ENCODE data around the gene NRG3.

NRG3 gene

DNA sequence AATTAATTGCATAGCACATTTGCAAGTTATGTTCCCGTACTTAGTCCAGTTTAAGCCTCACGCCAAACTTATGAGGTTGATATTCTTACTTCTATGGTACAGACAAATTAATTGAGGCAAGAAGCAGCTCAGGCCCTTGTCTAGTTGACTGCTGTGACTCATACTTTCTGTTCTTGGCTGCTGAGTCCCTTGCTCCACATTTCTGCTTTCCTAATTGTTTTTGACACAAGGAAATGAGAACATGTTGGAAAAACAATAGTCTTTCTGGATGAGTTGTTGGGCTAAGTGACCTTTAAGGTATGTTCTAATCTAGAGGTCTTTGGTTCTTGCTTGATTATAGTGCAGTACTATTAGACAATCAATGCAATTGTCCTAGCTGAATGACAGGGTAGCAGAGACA, 331.8 kb downstream of the NRG3 start:
- no peak overlapping the region for H3K27ac ChIP-seq (ENCODE audit: low read depth, low read length, poor library complexity, severe bottlenecking)

DNA sequence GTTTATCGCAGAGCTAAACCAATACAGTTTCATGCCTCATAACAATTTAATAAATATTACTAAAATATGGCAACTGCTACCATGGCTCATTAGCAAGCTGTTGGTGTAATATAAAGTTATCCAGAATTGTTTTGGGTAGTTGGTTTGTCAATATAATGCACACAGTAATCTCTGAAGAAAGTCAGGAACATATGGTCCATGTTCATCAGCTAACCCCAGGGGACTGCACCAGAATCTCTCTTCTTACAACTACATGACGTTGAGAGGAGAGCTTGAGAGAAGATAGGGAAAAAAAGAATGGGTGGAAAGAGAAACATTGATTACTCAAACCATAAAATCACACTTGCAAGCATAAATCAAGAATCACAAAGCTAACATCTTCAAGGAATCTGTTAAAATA, 333.7 kb downstream of the NRG3 start:
- H3K9me2 ChIP-seq (ENCODE audit: low read depth, low read length), result no peaks in the 10 kb centered on the region
- H4K20me1 ChIP-seq (ENCODE audit: insufficient read depth, low read length), result no peaks in the 10 kb centered on the region
- H2AFZ ChIP-seq (ENCODE audit: low read length), result no peak overlapping the region
- no peaks in the 10 kb centered on the region; the same call in 1 of the 2 replicates for H3K36me3 ChIP-seq (ENCODE audit: insufficient read depth, low read length)
- no peaks in the 10 kb centered on the region for H3F3A ChIP-seq (ENCODE audit: insufficient read depth, low read length)
- H3K4me1 ChIP-seq (ENCODE audit: insufficient read depth, low read length, severe bottlenecking), result peaks cover 35% of the 10 kb centered on the region
- H3K27ac ChIP-seq (ENCODE audit: low read depth, low read length, poor library complexity, severe bottlenecking), result no peak overlapping the region
- H3K9ac ChIP-seq (ENCODE audit: low read length), result no peak overlapping the region
- H3K79me2 ChIP-seq (ENCODE audit: insufficient read depth, low read length), result no peaks in the 10 kb centered on the region
- TF ChIP-seq, protein P1, sequence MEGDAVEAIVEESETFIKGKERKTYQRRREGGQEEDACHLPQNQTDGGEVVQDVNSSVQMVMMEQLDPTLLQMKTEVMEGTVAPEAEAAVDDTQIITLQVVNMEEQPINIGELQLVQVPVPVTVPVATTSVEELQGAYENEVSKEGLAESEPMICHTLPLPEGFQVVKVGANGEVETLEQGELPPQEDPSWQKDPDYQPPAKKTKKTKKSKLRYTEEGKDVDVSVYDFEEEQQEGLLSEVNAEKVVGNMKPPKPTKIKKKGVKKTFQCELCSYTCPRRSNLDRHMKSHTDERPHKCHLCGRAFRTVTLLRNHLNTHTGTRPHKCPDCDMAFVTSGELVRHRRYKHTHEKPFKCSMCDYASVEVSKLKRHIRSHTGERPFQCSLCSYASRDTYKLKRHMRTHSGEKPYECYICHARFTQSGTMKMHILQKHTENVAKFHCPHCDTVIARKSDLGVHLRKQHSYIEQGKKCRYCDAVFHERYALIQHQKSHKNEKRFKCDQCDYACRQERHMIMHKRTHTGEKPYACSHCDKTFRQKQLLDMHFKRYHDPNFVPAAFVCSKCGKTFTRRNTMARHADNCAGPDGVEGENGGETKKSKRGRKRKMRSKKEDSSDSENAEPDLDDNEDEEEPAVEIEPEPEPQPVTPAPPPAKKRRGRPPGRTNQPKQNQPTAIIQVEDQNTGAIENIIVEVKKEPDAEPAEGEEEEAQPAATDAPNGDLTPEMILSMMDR (IDR thresholded peaks at IDR 0.05; ENCODE audit: low read length), result no peak
- TF ChIP-seq EZH2 (IDR thresholded peaks at IDR 0.05; ENCODE audit: borderline replicate concordance, low read length), result no peak
- H3K4me2 ChIP-seq (ENCODE audit: low read length), result no peak overlapping the region
- H3K27me3 ChIP-seq (ENCODE audit: insufficient read depth, low read length), result no peaks in the 10 kb centered on the region
- no peak overlapping the region for H3K4me3 ChIP-seq (ENCODE audit: low read depth, low read length, poor library complexity, severe bottlenecking)
- H3K9me3 ChIP-seq (ENCODE audit: low read length), result peaks cover 7% of the 10 kb centered on the region; the same call in 1 of the 2 replicates

More for the DNA sequence above, 331.8 kb downstream of the NRG3 start:
- Histone ChIP-seq H3K9ac (ENCODE audit: low read length) (no peak overlapping the region), H4K20me1 (ENCODE audit: insufficient read depth, low read length) (no peaks in the 10 kb centered on the region), H3K79me2 (ENCODE audit: insufficient read depth, low read length) (no peaks in the 10 kb centered on the region), H3K9me2 (ENCODE audit: low read depth, low read length) (no peaks in the 10 kb centered on the region), H3K4me1 (ENCODE audit: insufficient read depth, low read length, severe bottlenecking) (peaks cover 17% of the 10 kb centered on the region), H2AFZ (ENCODE audit: low read length) (no peak overlapping the region), H3K4me3 (ENCODE audit: low read depth, low read length, poor library complexity, severe bottlenecking) (no peak overlapping the region), H3F3A (ENCODE audit: insufficient read depth, low read length) (no peaks in the 10 kb centered on the region), H3K9me3 (ENCODE audit: low read length) (peaks cover 7% of the 10 kb centered on the region; the same call in 1 of the 2 replicates), H3K36me3 (ENCODE audit: insufficient read depth, low read length) (no peaks in the 10 kb centered on the region; the same call in 1 of the 2 replicates), H3K27me3 (ENCODE audit: insufficient read depth, low read length) (no peaks in the 10 kb centered on the region), H3K4me2 (ENCODE audit: low read length) (no peak overlapping the region)
- TF ChIP-seq, protein P1 (IDR thresholded peaks at IDR 0.05; ENCODE audit: low read length), result no peak
- no peak for TF ChIP-seq EZH2 (IDR thresholded peaks at IDR 0.05; ENCODE audit: borderline replicate concordance, low read length)

DNA sequence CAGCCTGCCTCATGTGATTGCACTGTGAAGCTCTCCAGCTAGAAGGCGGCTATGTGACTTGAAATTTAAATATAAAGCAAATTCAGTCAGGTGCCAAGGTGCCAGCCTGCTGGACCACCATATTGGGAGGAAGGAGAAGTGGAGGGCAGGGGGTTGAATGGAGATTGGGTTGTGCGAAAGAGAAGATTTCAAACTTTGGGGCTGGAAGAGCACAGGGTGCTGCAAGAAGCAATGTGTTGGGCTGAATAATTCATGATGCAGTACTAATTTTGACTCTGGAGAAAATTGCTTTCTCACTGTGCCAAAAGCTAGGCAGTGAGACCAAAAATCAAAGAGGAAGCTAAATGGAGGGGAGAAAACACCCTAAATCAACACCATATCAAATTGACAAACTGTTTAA, 335.3 kb downstream of the NRG3 start:
- Histone ChIP-seq H3F3A (ENCODE audit: insufficient read depth, low read length) (no peaks in the 10 kb centered on the region), H3K9me2 (ENCODE audit: low read depth, low read length) (no peaks in the 10 kb centered on the region), H3K36me3 (ENCODE audit: insufficient read depth, low read length) (no peaks in the 10 kb centered on the region; the same call in 1 of the 2 replicates), H3K9me3 (ENCODE audit: low read length) (no peaks in the 10 kb centered on the region), H3K27me3 (ENCODE audit: insufficient read depth, low read length) (no peaks in the 10 kb centered on the region), H3K4me2 (ENCODE audit: low read length) (no peak overlapping the region), H3K4me3 (ENCODE audit: low read depth, low read length, poor library complexity, severe bottlenecking) (no peak overlapping the region), H3K27ac (ENCODE audit: low read depth, low read length, poor library complexity, severe bottlenecking) (no peak overlapping the region), H3K4me1 (ENCODE audit: insufficient read depth, low read length, severe bottlenecking) (peaks cover 49% of the 10 kb centered on the region), H2AFZ (ENCODE audit: low read length) (no peak overlapping the region), H3K9ac (ENCODE audit: low read length) (no peak overlapping the region), H4K20me1 (ENCODE audit: insufficient read depth, low read length) (no peaks in the 10 kb centered on the region), H3K79me2 (ENCODE audit: insufficient read depth, low read length) (no peaks in the 10 kb centered on the region)
- TF ChIP-seq EZH2 (IDR thresholded peaks at IDR 0.05; ENCODE audit: borderline replicate concordance, low read length), result no peak
- TF ChIP-seq, protein P1 (IDR thresholded peaks at IDR 0.05; ENCODE audit: low read length), result no peak
